RWPE1 (cell line): ENCODE data around the gene GUCY1A2.
A peak's percentile ranks its signal among the peaks of the same experiment; 100 is the strongest.

Experiments used
- CTCF ChIA-PET: fragments of 350-600 bp; sonication (Branson Sonifier 250); formaldehyde crosslinking; extraction: SDS; loops from one replicate; lab custom pipeline; 2021; lab: Yijun Ruan, JAX
- POLR2A ChIA-PET: fragments of 400-600 bp; formaldehyde crosslinking; extraction: SDS; loops from one replicate; lab custom pipeline; 2020; ENCODE audit warnings: antibody characterized with exemption; ENCODE audit not compliant: low non-redundant PET; lab: Yijun Ruan, JAX
- DNase-seq: peaks from one replicate; pipeline ENCODE4 v3.0.0; 2012; ENCODE audit warnings: low spot score
- H3K27ac ChIP-seq: fragments of 450-650 bp; 2 replicates; pipeline ENCODE4 v1.5.1; 2017
- TF ChIP-seq, protein P1 (sequence below): fragments of 450-650 bp; conservative IDR thresholded peaks from 2 replicates; pipeline ENCODE4 v1.5.1; 2017; ENCODE audit warnings: low read depth, mild to moderate bottlenecking

GUCY1A2 gene

DNA sequence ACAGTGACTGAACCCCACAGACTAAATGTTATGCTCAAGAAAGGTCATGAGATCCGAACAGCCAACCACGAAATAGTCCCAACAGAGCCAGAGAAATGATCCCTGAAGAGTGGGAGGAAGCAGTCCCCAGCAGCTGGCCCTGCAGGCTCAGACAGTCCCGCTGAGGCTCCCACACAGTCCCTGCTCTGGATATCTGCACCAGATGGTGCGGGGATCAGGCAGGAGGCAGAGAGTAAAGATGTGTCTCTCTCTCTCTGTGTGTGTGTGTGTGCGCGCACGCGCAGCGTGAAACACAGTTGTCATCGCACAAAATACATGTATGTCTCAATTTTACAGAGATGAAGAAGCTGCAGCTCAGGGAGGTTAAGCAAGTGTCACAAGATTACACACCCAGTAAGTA is 27.9 kb downstream of the GUCY1A2 start:
- ChIA-PET POLR2A (no interaction called here), CTCF (no interaction called here)
- TF ChIP-seq, protein P1, sequence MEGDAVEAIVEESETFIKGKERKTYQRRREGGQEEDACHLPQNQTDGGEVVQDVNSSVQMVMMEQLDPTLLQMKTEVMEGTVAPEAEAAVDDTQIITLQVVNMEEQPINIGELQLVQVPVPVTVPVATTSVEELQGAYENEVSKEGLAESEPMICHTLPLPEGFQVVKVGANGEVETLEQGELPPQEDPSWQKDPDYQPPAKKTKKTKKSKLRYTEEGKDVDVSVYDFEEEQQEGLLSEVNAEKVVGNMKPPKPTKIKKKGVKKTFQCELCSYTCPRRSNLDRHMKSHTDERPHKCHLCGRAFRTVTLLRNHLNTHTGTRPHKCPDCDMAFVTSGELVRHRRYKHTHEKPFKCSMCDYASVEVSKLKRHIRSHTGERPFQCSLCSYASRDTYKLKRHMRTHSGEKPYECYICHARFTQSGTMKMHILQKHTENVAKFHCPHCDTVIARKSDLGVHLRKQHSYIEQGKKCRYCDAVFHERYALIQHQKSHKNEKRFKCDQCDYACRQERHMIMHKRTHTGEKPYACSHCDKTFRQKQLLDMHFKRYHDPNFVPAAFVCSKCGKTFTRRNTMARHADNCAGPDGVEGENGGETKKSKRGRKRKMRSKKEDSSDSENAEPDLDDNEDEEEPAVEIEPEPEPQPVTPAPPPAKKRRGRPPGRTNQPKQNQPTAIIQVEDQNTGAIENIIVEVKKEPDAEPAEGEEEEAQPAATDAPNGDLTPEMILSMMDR: no peak
- H3K27ac ChIP-seq: no peak overlapping the region
- no peak for DNase-seq

DNA sequence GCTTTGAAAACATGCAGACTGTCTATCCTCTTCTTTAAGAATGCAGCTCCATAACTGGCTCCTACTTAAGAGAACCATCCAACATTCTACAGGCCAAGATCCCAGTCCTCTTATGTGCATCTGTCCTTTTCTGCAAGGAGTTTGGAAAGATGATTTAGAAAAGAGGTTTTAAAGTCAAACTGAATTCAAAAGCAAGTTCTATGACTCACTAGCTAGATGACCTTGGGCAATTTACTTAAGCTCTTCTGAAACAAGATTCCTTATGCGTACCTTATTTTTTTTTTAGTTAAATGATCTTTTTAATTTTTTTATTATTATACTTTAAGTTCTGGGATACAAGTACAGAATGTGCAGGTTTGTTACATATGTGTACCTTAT is 29.2 kb downstream of the GUCY1A2 start:
- no peak overlapping the region for H3K27ac ChIP-seq
- CTCF ChIA-PET: no interaction called here
- TF ChIP-seq, protein P1: no peak
- no peak for DNase-seq
- POLR2A ChIA-PET: no interaction called here

DNA sequence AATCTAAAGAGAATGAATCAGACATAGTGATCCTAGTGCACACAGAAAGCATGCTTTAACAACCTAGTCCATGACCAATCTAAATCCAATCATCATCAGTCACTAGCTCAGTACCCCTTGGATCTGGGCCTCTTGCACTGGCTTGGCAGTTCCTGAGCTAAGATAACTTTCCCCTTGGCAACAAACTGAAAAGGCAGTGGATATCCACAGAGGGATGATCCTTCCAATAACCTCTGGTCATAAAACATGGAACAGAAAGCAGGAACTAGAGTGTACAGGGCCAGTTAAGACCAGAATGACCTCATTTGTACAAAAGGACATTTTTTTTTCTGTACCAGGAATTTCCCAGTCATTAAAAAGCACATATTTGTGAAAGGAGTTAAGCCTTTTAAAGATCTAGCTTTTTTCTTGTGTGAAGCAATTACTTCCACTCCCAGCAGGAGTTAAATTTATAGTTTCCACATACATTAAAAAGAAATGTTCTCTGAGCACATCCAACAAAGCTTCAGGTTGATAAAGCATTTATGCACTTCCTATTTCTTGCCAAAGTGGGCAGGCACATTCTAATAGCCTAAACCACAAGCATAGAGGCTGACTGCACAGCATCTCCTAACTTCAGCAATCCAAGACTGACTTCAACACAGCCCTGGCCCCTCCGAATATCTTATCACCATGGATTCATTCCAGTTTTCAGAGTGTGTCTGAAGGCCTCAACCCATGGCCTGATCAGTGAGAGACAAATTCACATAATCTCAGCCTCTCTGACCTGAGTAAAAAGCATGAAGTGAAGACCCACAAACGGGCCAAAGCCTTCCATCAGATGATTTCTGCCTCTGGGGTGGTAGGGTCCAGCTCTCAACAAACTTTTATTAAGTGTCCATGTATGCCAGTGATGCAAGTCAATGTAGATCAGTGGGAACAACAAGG is 29.9 kb downstream of the GUCY1A2 start:
- ChIA-PET POLR2A (no interaction called here), CTCF (interaction anchor here (0.6 kb wide), 2 partner anchors 33 to 669 kb away, joined by 3 to 5 read pairs; no protein-coding TSS in a partner anchor)
- no peak overlapping the region for H3K27ac ChIP-seq
- DNase-seq: peak; percentile 3
- TF ChIP-seq, protein P1: no peak

DNA sequence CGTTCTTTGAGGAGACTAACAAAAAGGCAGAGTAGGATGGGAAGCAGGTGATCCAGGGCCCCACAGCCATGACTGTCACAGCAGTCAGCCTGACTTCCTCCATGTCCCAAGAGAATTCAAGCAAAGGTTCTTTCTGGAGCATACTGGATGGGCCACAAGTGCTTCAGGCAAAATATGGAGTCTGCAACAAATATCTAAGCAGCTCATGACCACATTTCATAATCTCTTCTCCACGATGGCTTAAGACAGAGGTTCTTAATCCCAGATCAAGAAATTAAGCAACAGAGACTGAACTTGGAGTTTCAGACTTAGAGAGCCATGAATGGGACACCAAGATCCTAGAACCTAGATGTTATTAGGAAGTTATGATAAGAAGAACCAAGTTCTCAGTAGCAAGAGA is 31.6 kb downstream of the GUCY1A2 start:
- CTCF ChIA-PET: no interaction called here
- TF ChIP-seq, protein P1: no peak
- POLR2A ChIA-PET: no interaction called here

DNA sequence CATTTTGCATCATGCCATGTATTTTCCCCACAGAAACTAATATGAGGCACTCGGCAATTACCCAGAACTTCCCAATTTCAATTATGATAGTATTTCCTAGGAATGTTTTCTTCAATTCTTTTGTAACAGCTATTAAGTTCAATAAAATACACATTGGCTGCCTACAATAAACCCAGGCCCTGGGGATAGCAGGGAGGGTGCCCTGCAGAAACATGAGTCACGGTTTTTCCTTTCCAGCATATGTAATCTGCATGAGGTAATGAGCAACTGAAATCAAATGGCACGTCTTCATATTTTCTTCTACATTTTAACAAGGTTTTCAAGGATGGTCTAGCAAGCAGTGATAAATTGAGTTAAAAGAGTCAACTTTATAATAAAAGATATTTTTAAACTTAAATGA is 32.0 kb downstream of the GUCY1A2 start:
- H3K27ac ChIP-seq: no peak overlapping the region
- DNase-seq: peak; percentile 8
- ChIA-PET POLR2A (no interaction called here), CTCF (no interaction called here)
- TF ChIP-seq, protein P1: no peak

More for the DNA sequence above, 31.6 kb downstream of the GUCY1A2 start:
- H3K27ac ChIP-seq: no peak overlapping the region
- DNase-seq: no peak

DNA sequence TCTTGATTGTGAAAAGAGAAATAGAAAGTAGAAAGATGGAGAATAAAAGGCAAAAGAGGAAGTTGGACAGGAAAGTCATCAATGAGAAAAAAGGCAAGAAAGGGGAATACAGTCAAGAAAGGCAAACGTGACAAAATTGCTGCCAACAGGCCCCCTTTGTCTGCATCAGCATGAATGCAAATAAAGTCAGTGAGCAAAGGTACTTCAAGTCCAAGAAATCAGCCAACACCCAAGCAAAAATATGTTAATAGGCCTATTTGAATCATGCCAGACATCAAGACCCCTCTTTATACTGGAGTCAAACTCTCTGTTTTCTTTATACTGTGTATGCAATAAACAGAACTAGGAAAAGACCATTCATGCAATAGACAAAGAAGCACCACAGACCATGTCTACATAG is 34.3 kb downstream of the GUCY1A2 start:
- no peak overlapping the region for H3K27ac ChIP-seq
- TF ChIP-seq, protein P1: no peak
- ChIA-PET CTCF (no interaction called here), POLR2A (no interaction called here)
- no peak for DNase-seq
